Measurements from ENCODE around the gene NSL1.

DNA sequence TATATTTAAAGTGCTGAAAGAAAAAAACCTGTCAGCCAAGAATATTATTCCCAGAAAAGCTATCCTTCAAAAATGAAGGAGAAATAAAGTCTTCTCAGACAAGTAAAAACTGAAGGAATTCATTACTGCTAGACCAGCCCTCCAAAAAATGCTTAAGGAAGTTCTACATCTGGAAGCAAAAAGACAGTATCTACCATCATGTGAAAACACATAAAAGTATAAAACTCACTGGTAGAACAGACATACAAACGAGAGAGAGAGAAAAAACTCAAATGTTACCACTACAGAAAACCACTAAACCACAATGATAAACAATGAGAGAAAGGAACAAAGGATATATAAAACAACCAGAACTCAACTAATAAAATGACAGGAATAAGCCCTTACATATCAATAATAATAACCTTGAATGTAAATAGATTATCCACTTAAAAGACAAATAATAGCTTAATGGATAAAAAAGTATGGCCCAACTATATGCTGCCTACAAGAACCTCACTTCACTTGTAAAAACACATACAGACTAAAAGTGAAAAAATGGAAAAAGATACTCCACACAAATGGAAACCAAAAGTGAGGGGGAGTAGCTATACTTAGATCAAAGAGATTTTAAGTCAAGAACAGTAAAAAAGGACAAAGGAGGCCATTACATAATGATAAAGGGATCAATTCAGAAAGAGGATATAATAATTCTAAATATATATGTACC, 22.0 kb downstream of the NSL1 start:
- TF ChIP-seq POLR2A (IDR thresholded peaks at IDR 0.05) = no peak
- TF ChIP-seq, protein P1, sequence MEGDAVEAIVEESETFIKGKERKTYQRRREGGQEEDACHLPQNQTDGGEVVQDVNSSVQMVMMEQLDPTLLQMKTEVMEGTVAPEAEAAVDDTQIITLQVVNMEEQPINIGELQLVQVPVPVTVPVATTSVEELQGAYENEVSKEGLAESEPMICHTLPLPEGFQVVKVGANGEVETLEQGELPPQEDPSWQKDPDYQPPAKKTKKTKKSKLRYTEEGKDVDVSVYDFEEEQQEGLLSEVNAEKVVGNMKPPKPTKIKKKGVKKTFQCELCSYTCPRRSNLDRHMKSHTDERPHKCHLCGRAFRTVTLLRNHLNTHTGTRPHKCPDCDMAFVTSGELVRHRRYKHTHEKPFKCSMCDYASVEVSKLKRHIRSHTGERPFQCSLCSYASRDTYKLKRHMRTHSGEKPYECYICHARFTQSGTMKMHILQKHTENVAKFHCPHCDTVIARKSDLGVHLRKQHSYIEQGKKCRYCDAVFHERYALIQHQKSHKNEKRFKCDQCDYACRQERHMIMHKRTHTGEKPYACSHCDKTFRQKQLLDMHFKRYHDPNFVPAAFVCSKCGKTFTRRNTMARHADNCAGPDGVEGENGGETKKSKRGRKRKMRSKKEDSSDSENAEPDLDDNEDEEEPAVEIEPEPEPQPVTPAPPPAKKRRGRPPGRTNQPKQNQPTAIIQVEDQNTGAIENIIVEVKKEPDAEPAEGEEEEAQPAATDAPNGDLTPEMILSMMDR (IDR thresholded peaks at IDR 0.05) = no peak
